Immature natural killer cell (primary cell): Measurements from ENCODE around the gene DLGAP1. TPM values are rescaled to one million over a fixed set of nuclear protein-coding genes. Genes with fewer than 3 reads are reported as not detected.
"Not testable (repeated sequence)": the region's sequence is repeated elsewhere in the genome, so short reads cannot be mapped to it uniquely, and the experiment has no call there.

Experiments
- DNase-seq, 3 donors: peaks; one replicate each; pipeline ENCODE4 v3.0.0; 2022; ENCODE audit warnings: mixed read lengths in 1 of 3
- H3K27ac Mint-ChIP-seq, 6 donors: one replicate each; pipeline ENCODE4 v1.8.0; 2020; ENCODE audit warnings: mixed read lengths in 6 of 6, mild to moderate bottlenecking in 5 of 6, inconsistent platforms in 4 of 6, moderate library complexity in 3 of 6
- H3K27me3 Mint-ChIP-seq, 3 donors: one replicate each; pipeline ENCODE4 v1.8.0; 2020 to 2021; ENCODE audit warnings: low read depth in 3 of 3, mild to moderate bottlenecking in 3 of 3, mixed read lengths in 3 of 3, moderate library complexity in 3 of 3, inconsistent platforms in 1 of 3
- H3K36me3 Mint-ChIP-seq, 3 donors: one replicate each; pipeline ENCODE4 v1.8.0; 2020; ENCODE audit warnings: mixed read lengths in 3 of 3, inconsistent platforms in 2 of 3, mild to moderate bottlenecking in 2 of 3
- H3K4me1 Mint-ChIP-seq, 2 donors: one replicate each; pipeline ENCODE4 v1.8.0; 2020; ENCODE audit warnings: inconsistent platforms in 2 of 2, mild to moderate bottlenecking in 2 of 2, mixed read lengths in 2 of 2, moderate library complexity in 1 of 2
- H3K4me3 Mint-ChIP-seq, 5 donors: one replicate each; pipeline ENCODE4 v1.8.0; 2020; ENCODE audit warnings: mild to moderate bottlenecking in 5 of 5, mixed read lengths in 5 of 5, inconsistent platforms in 3 of 5, moderate library complexity in 3 of 5
- H3K9me3 Mint-ChIP-seq, 6 donors: one replicate each; pipeline ENCODE4 v1.8.0; 2020; ENCODE audit warnings: mild to moderate bottlenecking in 6 of 6, mixed read lengths in 6 of 6, inconsistent platforms in 4 of 6, moderate library complexity in 3 of 6
- polyA plus RNA-seq, 3 donors: library from polyadenylated mRNA; unstranded; fragments of 300-500 nt; fragmentation: Illumina TruSeq; gene quantifications; one replicate each; pipeline ENCODE4 v1.2.3, GENCODE V29; 2021

DLGAP1 gene
- polyA plus RNA-seq, 3 donors from 2014 or later, result not detected

DNA sequence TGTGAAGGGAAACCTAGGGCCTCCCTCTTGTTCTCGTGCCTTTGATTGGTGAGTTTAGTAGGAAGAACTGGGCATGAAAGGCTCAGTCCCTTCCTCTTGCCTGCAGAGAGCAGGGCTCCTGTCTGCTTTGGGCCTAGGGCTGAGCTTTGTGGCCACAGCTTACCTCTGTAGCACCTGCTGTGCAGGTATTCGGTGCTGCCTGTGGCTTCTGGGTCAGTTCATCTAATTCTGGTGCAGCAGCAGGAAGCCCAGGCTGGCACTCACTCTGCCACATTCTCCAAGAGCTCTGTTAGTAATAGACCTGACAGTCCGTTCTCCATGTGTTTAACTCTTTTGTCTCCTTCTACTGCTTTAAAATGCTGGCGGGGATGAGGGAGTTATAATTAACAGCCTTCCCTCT lies 96.5 kb downstream of the DLGAP1 start:
- Mint-ChIP-seq H3K9me3 (peaks cover 12 to 70% (median 38%) of the 10 kb centered on the region in 6 donors), H3K36me3 (peaks cover 0 to 11% (median 3%) of the 10 kb centered on the region in 3 donors), H3K27ac (no peak overlapping the region), H3K4me3 (no peak overlapping the region), H3K27me3 (peaks cover 1 to 3% (median 2%) of the 10 kb centered on the region in 3 donors), H3K4me1 (no peaks in the 10 kb centered on the region)
- no peak for DNase-seq

- no peak overlapping the region for H3K27ac Mint-ChIP-seq
- peaks cover 12 to 69% (median 35%) of the 10 kb centered on the region in 6 donors for H3K9me3 Mint-ChIP-seq
- H3K36me3 Mint-ChIP-seq, result peaks cover 0 to 11% (median 3%) of the 10 kb centered on the region in 3 donors
- DNase-seq, result no peak
- H3K27me3 Mint-ChIP-seq, result peaks cover 2 to 3% (median 2%) of the 10 kb centered on the region in 3 donors
- no peaks in the 10 kb centered on the region for H3K4me1 Mint-ChIP-seq
- H3K4me3 Mint-ChIP-seq, result no peak overlapping the region
These were observed 97.5 kb downstream of the DLGAP1 start for GRCh38 chr18:4357579-4357978.

DNA sequence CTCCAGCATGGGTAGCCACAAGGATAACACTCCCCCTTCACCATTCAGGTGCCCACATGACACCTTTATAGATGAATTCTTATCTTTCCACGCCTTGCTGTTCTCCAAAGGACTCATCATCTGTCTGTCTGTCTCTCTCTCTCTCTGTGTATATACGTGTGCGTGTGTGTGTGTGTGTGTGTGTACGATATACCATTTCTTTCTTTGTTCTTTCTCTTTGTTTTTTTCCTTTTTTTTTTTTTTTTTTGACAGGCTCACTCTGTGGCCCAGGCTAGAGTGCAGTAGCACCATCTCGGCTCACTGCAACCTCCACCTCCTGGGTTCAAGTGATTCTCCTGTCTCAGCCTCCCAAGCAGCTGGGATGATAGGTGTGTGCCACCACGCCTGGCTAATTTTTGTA lies 98.2 kb downstream of the DLGAP1 start:
- DNase-seq, result no peak
- H3K27ac Mint-ChIP-seq, result no peak overlapping the region
- peaks cover 12 to 70% (median 31%) of the 10 kb centered on the region in 6 donors for H3K9me3 Mint-ChIP-seq
- H3K4me3 Mint-ChIP-seq, result no peak overlapping the region
- no peaks in the 10 kb centered on the region for H3K4me1 Mint-ChIP-seq
- H3K27me3 Mint-ChIP-seq, result peaks cover 2 to 3% (median 2%) of the 10 kb centered on the region in 3 donors
- H3K36me3 Mint-ChIP-seq, result peaks cover 0 to 11% (median 3%) of the 10 kb centered on the region in 3 donors

DNA sequence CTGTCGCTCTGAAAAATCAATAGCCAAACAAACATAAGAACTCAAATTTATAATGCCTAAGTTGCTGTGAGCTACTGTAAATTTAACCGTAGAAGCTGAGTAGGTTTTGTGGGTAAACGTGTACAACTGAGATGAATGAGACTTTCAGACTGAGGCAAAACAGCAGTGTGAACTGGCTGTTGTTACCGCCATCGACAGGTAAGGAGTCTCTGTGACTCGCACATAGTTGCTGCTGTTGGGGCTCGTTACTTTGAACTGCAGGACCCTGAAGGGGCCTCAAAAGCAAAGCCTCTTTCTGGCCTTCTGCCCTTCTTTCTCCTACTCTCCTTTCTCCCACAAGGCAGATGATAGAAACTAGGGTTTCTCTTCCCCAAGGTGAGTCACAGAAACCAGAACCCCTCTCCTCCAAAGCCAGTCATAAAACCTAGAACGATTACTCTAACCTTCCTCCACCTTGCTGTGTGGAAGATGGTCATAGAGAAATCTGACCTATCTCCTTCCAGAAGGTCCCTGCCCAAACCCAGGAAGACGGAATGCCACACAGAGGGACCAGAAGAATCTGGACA lies 101.2 kb downstream of the DLGAP1 start:
- peaks cover 9 to 59% (median 20%) of the 10 kb centered on the region in 6 donors for H3K9me3 Mint-ChIP-seq
- H3K4me3 Mint-ChIP-seq, result no peak overlapping the region
- peaks cover 0 to 3% (median 2%) of the 10 kb centered on the region in 3 donors for H3K27me3 Mint-ChIP-seq
- no peak overlapping the region for H3K27ac Mint-ChIP-seq
- H3K36me3 Mint-ChIP-seq, result peaks cover 0 to 5% (median 3%) of the 10 kb centered on the region in 3 donors
- H3K4me1 Mint-ChIP-seq, result no peaks in the 10 kb centered on the region
- DNase-seq, result no peak

- Mint-ChIP-seq H3K4me1 (no peaks in the 10 kb centered on the region), H3K9me3 (peaks cover 7 to 62% (median 19%) of the 10 kb centered on the region in 6 donors), H3K4me3 (no peak overlapping the region), H3K36me3 (peaks cover 0 to 5% (median 3%) of the 10 kb centered on the region in 3 donors), H3K27ac (no peak overlapping the region), H3K27me3 (peaks cover 0 to 5% (median 2%) of the 10 kb centered on the region in 3 donors)
- no peak for DNase-seq
These were observed 102.2 kb downstream of the DLGAP1 start for GRCh38 chr18:4352746-4353551.

DNA sequence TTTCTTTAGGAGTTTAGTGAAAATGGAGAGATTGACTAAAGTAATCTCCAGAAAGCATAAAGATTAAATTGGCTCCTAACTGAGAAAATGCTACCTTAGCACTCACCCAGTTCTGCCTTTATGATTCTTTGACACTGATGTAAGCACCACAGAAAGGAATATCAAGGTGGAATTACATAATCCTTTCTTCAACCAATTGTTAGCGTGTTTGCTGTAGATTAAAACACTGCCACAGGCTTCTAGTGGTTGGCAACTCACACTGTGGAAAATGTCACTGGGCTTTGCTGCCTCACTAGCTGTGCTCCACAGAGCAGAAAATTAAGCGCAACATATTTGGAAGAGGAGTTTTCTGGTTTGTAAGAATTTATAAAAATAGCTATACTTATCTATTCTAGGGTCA lies 104.1 kb downstream of the DLGAP1 start:
- Mint-ChIP-seq H3K4me3 (no peak overlapping the region), H3K4me1 (no peaks in the 10 kb centered on the region), H3K27me3 (peaks cover 0 to 5% (median 1%) of the 10 kb centered on the region in 3 donors)

DNA sequence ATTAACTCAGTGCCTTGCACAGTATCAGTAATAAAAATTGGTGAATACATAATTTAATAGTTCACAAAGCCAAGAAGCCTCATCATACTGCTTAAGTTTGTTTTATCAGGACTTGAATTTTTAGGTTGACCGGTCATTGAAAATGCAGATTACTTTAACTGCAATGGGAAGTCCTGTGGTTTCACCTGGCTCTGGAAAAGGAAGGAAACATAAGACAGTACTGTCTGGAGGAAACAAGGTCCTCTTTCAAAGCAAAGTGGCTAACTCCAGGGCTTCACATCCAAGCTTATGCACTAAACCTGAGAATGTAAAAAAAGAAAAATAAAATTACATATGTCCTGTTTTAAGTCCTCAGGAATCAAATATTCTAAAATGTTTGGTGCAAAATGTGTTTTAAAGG lies 119.7 kb downstream of the DLGAP1 start:
- H3K36me3 Mint-ChIP-seq, result peaks cover 0 to 3% (median 0%) of the 10 kb centered on the region in 3 donors
- peaks cover 7 to 46% (median 19%) of the 10 kb centered on the region in 6 donors for H3K9me3 Mint-ChIP-seq
- H3K4me1 Mint-ChIP-seq, result no peaks in the 10 kb centered on the region
- no peaks in the 10 kb centered on the region for H3K27me3 Mint-ChIP-seq
- DNase-seq, result no peak
- H3K4me3 Mint-ChIP-seq, result no peak overlapping the region
- no peak overlapping the region for H3K27ac Mint-ChIP-seq

More for the DNA sequence above, 104.1 kb downstream of the DLGAP1 start:
- no peak for DNase-seq
- peaks cover 3 to 58% (median 13%) of the 10 kb centered on the region in 6 donors for H3K9me3 Mint-ChIP-seq
- H3K27ac Mint-ChIP-seq, result no peak overlapping the region
- no peaks in the 10 kb centered on the region for H3K36me3 Mint-ChIP-seq

DNA sequence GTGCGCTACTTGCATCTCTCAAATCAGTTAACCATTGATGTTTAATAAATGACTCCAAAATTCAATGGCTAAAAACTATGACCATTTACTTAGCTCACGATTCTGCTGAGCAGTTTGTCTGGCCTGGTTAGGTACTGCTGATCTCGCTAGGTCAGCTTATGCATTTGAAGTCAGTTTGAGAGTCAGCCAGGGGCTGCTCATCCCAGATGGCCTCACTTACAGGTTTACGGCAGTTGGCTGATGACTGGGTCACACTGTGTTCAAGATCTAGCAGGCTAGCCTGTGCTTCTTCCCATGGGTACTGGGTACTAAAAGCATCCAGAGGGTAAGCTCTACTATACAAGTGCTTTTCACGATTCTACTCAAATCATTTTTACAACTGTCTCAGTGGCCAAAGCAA lies 122.1 kb downstream of the DLGAP1 start:
- Mint-ChIP-seq H3K9me3 (peaks cover 7 to 49% (median 18%) of the 10 kb centered on the region in 6 donors), H3K36me3 (peaks cover 0 to 3% (median 0%) of the 10 kb centered on the region in 3 donors), H3K27ac (no peak overlapping the region), H3K27me3 (no peaks in the 10 kb centered on the region), H3K4me3 (no peak overlapping the region), H3K4me1 (no peaks in the 10 kb centered on the region)
- DNase-seq, result no peak

DNA sequence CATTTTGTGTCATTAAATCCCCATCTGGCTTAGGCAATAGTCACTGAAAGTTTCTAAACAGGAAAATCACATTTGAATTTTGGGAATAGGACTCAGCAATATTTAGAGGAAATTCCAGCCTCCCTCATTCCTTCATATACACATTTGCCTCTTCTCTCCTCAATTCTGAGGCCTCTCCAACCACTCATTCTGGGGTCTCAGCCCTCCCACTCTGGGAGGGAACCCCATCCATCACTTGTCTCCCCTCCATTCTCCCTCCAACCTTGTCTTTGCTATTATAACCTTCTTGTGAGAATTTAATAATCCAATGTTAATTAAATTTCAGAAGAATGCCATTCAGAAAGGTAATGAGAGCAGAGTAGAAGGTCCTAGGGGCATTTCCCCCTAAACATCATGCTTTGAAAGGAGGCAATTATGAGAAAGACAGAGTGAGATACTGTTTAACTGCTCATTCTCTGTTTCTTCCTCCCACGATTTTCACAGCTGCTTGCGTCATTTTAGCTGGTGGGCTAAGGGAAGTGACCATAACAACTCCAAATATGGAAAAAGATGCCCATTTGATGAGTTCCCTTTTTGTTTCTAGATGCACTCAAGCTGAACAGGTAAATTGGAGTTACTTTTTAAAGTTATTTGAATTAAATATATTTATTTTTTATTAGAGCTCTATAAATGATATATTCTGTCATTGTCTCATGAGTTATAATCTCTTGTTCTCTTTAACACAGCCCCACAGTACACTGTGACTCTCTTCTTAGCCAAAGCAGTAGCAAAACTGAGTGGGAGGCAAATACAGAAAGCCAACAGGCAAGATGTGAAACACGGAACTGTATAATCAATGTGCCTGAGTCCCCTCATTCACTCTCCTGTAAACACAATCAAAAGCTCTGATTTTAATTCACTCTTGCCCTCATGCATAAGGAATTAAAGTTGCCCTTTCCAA lies 135.1 kb downstream of the DLGAP1 start:
- Mint-ChIP-seq H3K36me3 (no peaks in the 10 kb centered on the region), H3K27me3 (peaks cover 0 to 2% (median 0%) of the 10 kb centered on the region in 3 donors), H3K27ac (no peak overlapping the region), H3K4me3 (no peak overlapping the region), H3K4me1 (no peaks in the 10 kb centered on the region), H3K9me3 (peaks cover 4 to 44% (median 15%) of the 10 kb centered on the region in 6 donors)
- no peak for DNase-seq

GRCh38 chr18:4318311-4318710 lies 136.8 kb downstream of the DLGAP1 start:
- H3K4me3 Mint-ChIP-seq, result no peak overlapping the region
- peaks cover 4 to 36% (median 9%) of the 10 kb centered on the region in 6 donors for H3K9me3 Mint-ChIP-seq
- no peak for DNase-seq
- no peaks in the 10 kb centered on the region for H3K36me3 Mint-ChIP-seq
- peaks cover 0 to 2% (median 0%) of the 10 kb centered on the region in 3 donors for H3K27me3 Mint-ChIP-seq
- H3K27ac Mint-ChIP-seq, result no peak overlapping the region
- no peaks in the 10 kb centered on the region for H3K4me1 Mint-ChIP-seq

- DNase-seq, H3K4me3 Mint-ChIP-seq, H3K4me1 Mint-ChIP-seq, H3K27ac Mint-ChIP-seq, H3K27me3 Mint-ChIP-seq, H3K36me3 Mint-ChIP-seq: not testable (repeated sequence)
- H3K9me3 Mint-ChIP-seq, result peaks cover 0 to 32% (median 4%) of the 10 kb centered on the region in 6 donors
These were observed 143.2 kb downstream of the DLGAP1 start for GRCh38 chr18:4311945-4312344.

GRCh38 chr18:4311136-4311535 lies 144.0 kb downstream of the DLGAP1 start:
- Mint-ChIP-seq H3K27me3 (no peaks in the 10 kb centered on the region), H3K27ac (no peak overlapping the region), H3K9me3 (peaks cover 0 to 28% (median 4%) of the 10 kb centered on the region in 6 donors), H3K36me3 (no peaks in the 10 kb centered on the region), H3K4me1 (no peaks in the 10 kb centered on the region), H3K4me3 (no peak overlapping the region)
- no peak for DNase-seq

GRCh38 chr18:4309227-4309626 lies 145.9 kb downstream of the DLGAP1 start:
- no peak overlapping the region for H3K27ac Mint-ChIP-seq
- no peaks in the 10 kb centered on the region for H3K27me3 Mint-ChIP-seq
- H3K4me3 Mint-ChIP-seq, result no peak overlapping the region
- no peak for DNase-seq
- no peaks in the 10 kb centered on the region for H3K36me3 Mint-ChIP-seq
- H3K4me1 Mint-ChIP-seq, result no peaks in the 10 kb centered on the region
- H3K9me3 Mint-ChIP-seq, result peaks cover 4 to 35% (median 6%) of the 10 kb centered on the region in 6 donors
